Measurements from ENCODE around the gene LUM.

The LUM gene

GRCh38 chr12:91129662-91130362, 18.5 kb upstream of the LUM start:
- DNase-seq (ENCODE audit: insufficient read length) (no peak), FAIRE-seq (no peak)

GRCh38 chr12:91127751-91128150, 16.5 kb upstream of the LUM start:
- TF ChIP-seq POLR2AphosphoS5 (IDR thresholded peaks at IDR 0.05; ENCODE audit: low read depth, low read length) (no peak), TAF1 (IDR thresholded peaks at IDR 0.05; ENCODE audit: borderline replicate concordance, low read depth, low read length) (no peak)
- no peak for DNase-seq (ENCODE audit: insufficient read length)
- FAIRE-seq, result no peak

More at GRCh38 chr12:91129662-91130362, 18.5 kb upstream of the LUM start:
- TF ChIP-seq TAF1 (IDR thresholded peaks at IDR 0.05; ENCODE audit: borderline replicate concordance, low read depth, low read length), result no peak
- no peak for TF ChIP-seq POLR2AphosphoS5 (IDR thresholded peaks at IDR 0.05; ENCODE audit: low read depth, low read length)
- no peak for TF ChIP-seq POLR2A (IDR thresholded peaks at IDR 0.05; ENCODE audit: low read depth, low read length)

- FAIRE-seq, result no peak
- no peak for DNase-seq (ENCODE audit: insufficient read length)
- TF ChIP-seq TAF1 (IDR thresholded peaks at IDR 0.05; ENCODE audit: borderline replicate concordance, low read depth, low read length), result no peak
- no peak for TF ChIP-seq POLR2AphosphoS5 (IDR thresholded peaks at IDR 0.05; ENCODE audit: low read depth, low read length)
- no peak for TF ChIP-seq POLR2A (IDR thresholded peaks at IDR 0.05; ENCODE audit: low read depth, low read length)
Measured at GRCh38 chr12:91127306-91127705, 16.0 kb upstream of the LUM start.

GRCh38 chr12:91126516-91126915, 15.2 kb upstream of the LUM start:
- TF ChIP-seq POLR2A (IDR thresholded peaks at IDR 0.05; ENCODE audit: low read depth, low read length) (no peak), TAF1 (IDR thresholded peaks at IDR 0.05; ENCODE audit: borderline replicate concordance, low read depth, low read length) (no peak), POLR2AphosphoS5 (IDR thresholded peaks at IDR 0.05; ENCODE audit: low read depth, low read length) (no peak)
- DNase-seq (ENCODE audit: insufficient read length) (no peak), FAIRE-seq (no peak)

- DNase-seq (ENCODE audit: insufficient read length), result no peak
- no peak for FAIRE-seq
- no peak for TF ChIP-seq POLR2AphosphoS5 (IDR thresholded peaks at IDR 0.05; ENCODE audit: low read depth, low read length)
- no peak for TF ChIP-seq POLR2A (IDR thresholded peaks at IDR 0.05; ENCODE audit: low read depth, low read length)
- no peak for TF ChIP-seq TAF1 (IDR thresholded peaks at IDR 0.05; ENCODE audit: borderline replicate concordance, low read depth, low read length)
Measured at GRCh38 chr12:91123236-91123916, 12.1 kb upstream of the LUM start.

- DNase-seq (ENCODE audit: insufficient read length) (no peak), FAIRE-seq (no peak)
Measured at GRCh38 chr12:91120781-91121180, 9.5 kb upstream of the LUM start.

GRCh38 chr12:91119089-91119488, 7.8 kb upstream of the LUM start:
- TF ChIP-seq TAF1 (IDR thresholded peaks at IDR 0.05; ENCODE audit: borderline replicate concordance, low read depth, low read length) (no peak), POLR2A (IDR thresholded peaks at IDR 0.05; ENCODE audit: low read depth, low read length) (no peak), POLR2AphosphoS5 (IDR thresholded peaks at IDR 0.05; ENCODE audit: low read depth, low read length) (no peak)
- DNase-seq (ENCODE audit: insufficient read length) (no peak), FAIRE-seq (no peak)

More at GRCh38 chr12:91120781-91121180, 9.5 kb upstream of the LUM start:
- TF ChIP-seq POLR2AphosphoS5 (IDR thresholded peaks at IDR 0.05; ENCODE audit: low read depth, low read length) (no peak), POLR2A (IDR thresholded peaks at IDR 0.05; ENCODE audit: low read depth, low read length) (no peak), TAF1 (IDR thresholded peaks at IDR 0.05; ENCODE audit: borderline replicate concordance, low read depth, low read length) (no peak)

- no peak for TF ChIP-seq TAF1 (IDR thresholded peaks at IDR 0.05; ENCODE audit: borderline replicate concordance, low read depth, low read length)
- no peak for TF ChIP-seq POLR2A (IDR thresholded peaks at IDR 0.05; ENCODE audit: low read depth, low read length)
- TF ChIP-seq POLR2AphosphoS5 (IDR thresholded peaks at IDR 0.05; ENCODE audit: low read depth, low read length), result no peak
- FAIRE-seq (no peak), DNase-seq (ENCODE audit: insufficient read length) (no peak)
Measured at GRCh38 chr12:91113621-91114020, 2.3 kb upstream of the LUM start.

GRCh38 chr12:91110311-91110924, 876 bp downstream of the LUM start:
- DNase-seq (ENCODE audit: insufficient read length) (no peak), FAIRE-seq (no peak)
- TF ChIP-seq POLR2AphosphoS5 (IDR thresholded peaks at IDR 0.05; ENCODE audit: low read depth, low read length), result no peak
- TF ChIP-seq TAF1 (IDR thresholded peaks at IDR 0.05; ENCODE audit: borderline replicate concordance, low read depth, low read length), result no peak
- TF ChIP-seq POLR2A (IDR thresholded peaks at IDR 0.05; ENCODE audit: low read depth, low read length), result no peak

GRCh38 chr12:91109581-91110310, 1.5 kb downstream of the LUM start:
- TF ChIP-seq TAF1 (IDR thresholded peaks at IDR 0.05; ENCODE audit: borderline replicate concordance, low read depth, low read length) (no peak), POLR2A (IDR thresholded peaks at IDR 0.05; ENCODE audit: low read depth, low read length) (no peak), POLR2AphosphoS5 (IDR thresholded peaks at IDR 0.05; ENCODE audit: low read depth, low read length) (no peak)
- FAIRE-seq, result no peak
- DNase-seq (ENCODE audit: insufficient read length), result no peak

- FAIRE-seq, result no peak
- TF ChIP-seq POLR2AphosphoS5 (IDR thresholded peaks at IDR 0.05; ENCODE audit: low read depth, low read length), result no peak
- TF ChIP-seq POLR2A (IDR thresholded peaks at IDR 0.05; ENCODE audit: low read depth, low read length), result no peak
- no peak for TF ChIP-seq TAF1 (IDR thresholded peaks at IDR 0.05; ENCODE audit: borderline replicate concordance, low read depth, low read length)
- DNase-seq (ENCODE audit: insufficient read length), result no peak
Measured at GRCh38 chr12:91109148-91109564, 2.1 kb downstream of the LUM start.
